Lower leg skin (tissue), 3 donors: ENCODE data around the gene FOXD4L6.
"Not testable (repeated sequence)": the region's sequence is repeated elsewhere in the genome, so short reads cannot be mapped to it uniquely, and the experiment has no call there.

Experiments
- POLR2A ChIP-seq, 2 donors: fragments of 450-650 bp; IDR thresholded peaks; one replicate each; pipeline ENCODE4 v1.6.1; 2016 to 2017; ENCODE audit warnings: antibody characterized with exemption in 2 of 2, mild to moderate bottlenecking in 1 of 2, moderate library complexity in 1 of 2
- TF ChIP-seq, protein P1 (sequence below), 3 donors: fragments of 450-650 bp; IDR thresholded peaks; one replicate each; pipeline ENCODE4 v1.5.1; 2016; ENCODE audit warnings: antibody characterized with exemption in 3 of 3, mild to moderate bottlenecking in 3 of 3, moderate library complexity in 2 of 3

DNA sequence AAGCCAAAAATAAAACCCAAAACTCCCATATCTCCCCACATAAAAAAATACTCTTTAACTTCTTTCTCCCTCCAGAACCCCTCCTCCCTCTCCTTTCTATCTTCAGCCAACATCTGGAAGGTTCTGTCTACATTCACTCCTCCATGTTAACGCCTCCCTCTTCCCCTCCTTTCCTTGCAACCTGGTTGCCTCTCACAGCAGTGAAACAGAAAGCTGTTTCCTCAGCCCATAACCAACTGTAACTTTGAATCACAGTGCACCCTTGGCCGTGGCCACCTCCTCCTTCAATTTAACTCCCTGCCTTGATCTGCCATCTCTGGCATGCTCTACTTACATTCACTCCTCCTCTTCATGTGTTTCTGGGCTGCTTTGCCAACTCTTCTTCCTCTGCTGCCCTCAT lies 33.4 kb downstream of the FOXD4L6 start:
- TF ChIP-seq, protein P1, sequence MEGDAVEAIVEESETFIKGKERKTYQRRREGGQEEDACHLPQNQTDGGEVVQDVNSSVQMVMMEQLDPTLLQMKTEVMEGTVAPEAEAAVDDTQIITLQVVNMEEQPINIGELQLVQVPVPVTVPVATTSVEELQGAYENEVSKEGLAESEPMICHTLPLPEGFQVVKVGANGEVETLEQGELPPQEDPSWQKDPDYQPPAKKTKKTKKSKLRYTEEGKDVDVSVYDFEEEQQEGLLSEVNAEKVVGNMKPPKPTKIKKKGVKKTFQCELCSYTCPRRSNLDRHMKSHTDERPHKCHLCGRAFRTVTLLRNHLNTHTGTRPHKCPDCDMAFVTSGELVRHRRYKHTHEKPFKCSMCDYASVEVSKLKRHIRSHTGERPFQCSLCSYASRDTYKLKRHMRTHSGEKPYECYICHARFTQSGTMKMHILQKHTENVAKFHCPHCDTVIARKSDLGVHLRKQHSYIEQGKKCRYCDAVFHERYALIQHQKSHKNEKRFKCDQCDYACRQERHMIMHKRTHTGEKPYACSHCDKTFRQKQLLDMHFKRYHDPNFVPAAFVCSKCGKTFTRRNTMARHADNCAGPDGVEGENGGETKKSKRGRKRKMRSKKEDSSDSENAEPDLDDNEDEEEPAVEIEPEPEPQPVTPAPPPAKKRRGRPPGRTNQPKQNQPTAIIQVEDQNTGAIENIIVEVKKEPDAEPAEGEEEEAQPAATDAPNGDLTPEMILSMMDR (IDR thresholded peaks at IDR 0.05), result not testable (repeated sequence)
- TF ChIP-seq POLR2A (IDR thresholded peaks at IDR 0.05), result not testable (repeated sequence)
